KMS-11 (cell line): Measurements from ENCODE around the gene DUS1L.

Source experiments
- H2AFZ ChIP-seq: fragments of 200-600 bp; sonication (generic); 2 replicates; pipeline ENCODE4 v1.6.1; 2016; ENCODE audit warnings: antibody characterized with exemption, mixed run types, low read depth
- H3K27ac ChIP-seq: fragments of 200-600 bp; sonication (generic); 2 replicates; pipeline ENCODE4 v1.6.1; 2016; ENCODE audit warnings: mild to moderate bottlenecking, mixed run types
- H3K27me3 ChIP-seq: fragments of 200-600 bp; sonication (generic); 2 replicates; pipeline ENCODE4 v1.6.1; 2017; ENCODE audit warnings: mild to moderate bottlenecking, low read depth, mixed run types, moderate library complexity; ENCODE audit not compliant: insufficient read depth
- H3K36me3 ChIP-seq: fragments of 200-600 bp; sonication (generic); 2 replicates; pipeline ENCODE4 v1.6.1; 2017; ENCODE audit warnings: mild to moderate bottlenecking, mixed run types; ENCODE audit not compliant: insufficient read depth
- H3K4me1 ChIP-seq: fragments of 200-600 bp; sonication (generic); 2 replicates; pipeline ENCODE4 v1.6.1; 2016; ENCODE audit warnings: mild to moderate bottlenecking, low read depth, mixed run types; ENCODE audit not compliant: poor library complexity, severe bottlenecking
- H3K4me2 ChIP-seq: fragments of 200-600 bp; sonication (generic); 2 replicates; pipeline ENCODE4 v1.7.0; 2016; ENCODE audit warnings: mild to moderate bottlenecking, mixed run types
- H3K4me3 ChIP-seq: fragments of 200-600 bp; sonication (generic); IDR thresholded peaks from 2 replicates; pipeline ENCODE4 v1.6.1; 2017; ENCODE audit warnings: low read depth, low read length, mixed read lengths; ENCODE audit not compliant: insufficient read depth
- H3K79me2 ChIP-seq: fragments of 200-600 bp; sonication (generic); 2 replicates; pipeline ENCODE4 v1.6.1; 2016; ENCODE audit warnings: low read depth, mixed run types; ENCODE audit not compliant: insufficient read depth
- H3K9ac ChIP-seq: fragments of 200-600 bp; sonication (generic); 2 replicates; pipeline ENCODE4 v1.6.1; 2016; ENCODE audit warnings: mild to moderate bottlenecking, mixed run types
- H4K20me1 ChIP-seq: fragments of 200-600 bp; sonication (generic); 2 replicates; pipeline ENCODE4 v1.6.1; 2016; ENCODE audit warnings: mild to moderate bottlenecking, mixed run types; ENCODE audit not compliant: insufficient read depth
- CTCF ChIP-seq: fragments of 200-600 bp; sonication (generic); conservative IDR thresholded peaks from 2 replicates; pipeline ENCODE4 v1.6.1; 2017; ENCODE audit warnings: low read depth, mild to moderate bottlenecking, antibody characterized with exemption, low read length, moderate library complexity, mixed read lengths

Gene DUS1L

GRCh38 chr17:82046903-82047302 lies 18.7 kb downstream of the DUS1L start:
- no peaks in the 10 kb centered on the region for H3K79me2 ChIP-seq
- H4K20me1 ChIP-seq: no peaks in the 10 kb centered on the region
- H3K27me3 ChIP-seq: no peaks in the 10 kb centered on the region
- H3K4me2 ChIP-seq: no peak overlapping the region
- no peak for TF ChIP-seq CTCF
- no peak overlapping the region for H3K27ac ChIP-seq
- no peak overlapping the region for H2AFZ ChIP-seq
- H3K4me3 ChIP-seq: no peak overlapping the region
- no peaks in the 10 kb centered on the region for H3K36me3 ChIP-seq
- H3K4me1 ChIP-seq: peaks cover 9% of the 10 kb centered on the region
- no peak overlapping the region for H3K9ac ChIP-seq

GRCh38 chr17:82045936-82046484 lies 19.6 kb downstream of the DUS1L start:
- Histone ChIP-seq H2AFZ (no peak overlapping the region), H3K27ac (no peak overlapping the region), H3K36me3 (no peaks in the 10 kb centered on the region), H3K4me2 (no peak overlapping the region), H3K27me3 (no peaks in the 10 kb centered on the region), H3K9ac (no peak overlapping the region), H3K4me3 (no peak overlapping the region), H3K79me2 (no peaks in the 10 kb centered on the region), H3K4me1 (peaks cover 9% of the 10 kb centered on the region), H4K20me1 (no peaks in the 10 kb centered on the region)
- no peak for TF ChIP-seq CTCF

GRCh38 chr17:82043507-82043906 lies 22.1 kb downstream of the DUS1L start:
- H3K79me2 ChIP-seq: no peaks in the 10 kb centered on the region
- no peaks in the 10 kb centered on the region for H3K27me3 ChIP-seq
- no peaks in the 10 kb centered on the region for H3K4me1 ChIP-seq
- no peaks in the 10 kb centered on the region for H4K20me1 ChIP-seq
- no peak overlapping the region for H3K4me2 ChIP-seq
- no peaks in the 10 kb centered on the region for H3K36me3 ChIP-seq
- H2AFZ ChIP-seq: no peak overlapping the region
- no peak overlapping the region for H3K27ac ChIP-seq
- no peak overlapping the region for H3K4me3 ChIP-seq
- no peak for TF ChIP-seq CTCF
- no peak overlapping the region for H3K9ac ChIP-seq

GRCh38 chr17:82042649-82043048 lies 23.0 kb downstream of the DUS1L start:
- no peaks in the 10 kb centered on the region for H3K36me3 ChIP-seq
- TF ChIP-seq CTCF: no peak
- no peak overlapping the region for H3K27ac ChIP-seq
- H3K9ac ChIP-seq: no peak overlapping the region
- H3K4me2 ChIP-seq: no peak overlapping the region
- no peaks in the 10 kb centered on the region for H3K27me3 ChIP-seq
- no peak overlapping the region for H2AFZ ChIP-seq
- H3K4me1 ChIP-seq: peaks cover 5% of the 10 kb centered on the region
- H4K20me1 ChIP-seq: no peaks in the 10 kb centered on the region
- no peak overlapping the region for H3K4me3 ChIP-seq
- H3K79me2 ChIP-seq: no peaks in the 10 kb centered on the region
